ENCODE measurements around the gene BHLHE40.

GRCh38 chr3:4977001-4977852 is 2.0 kb upstream of the BHLHE40 start:
- no peak for TF ChIP-seq ZBTB7A (IDR thresholded peaks at IDR 0.05; ENCODE audit: low read depth)
- TF ChIP-seq REST (IDR thresholded peaks at IDR 0.05; ENCODE audit: low read depth) = no peak
- TF ChIP-seq CEBPB (IDR thresholded peaks at IDR 0.05) = no peak
- no peak; the same call in 1 of the 2 replicates for TF ChIP-seq TCF12 (IDR thresholded peaks at IDR 0.05; ENCODE audit: low read depth)

All from Ishikawa (cell line).